Measurements from ENCODE around the gene SCRG1. TPM values are rescaled to one million over a fixed set of nuclear protein-coding genes. Genes with fewer than 3 reads are reported as not detected.

Gene SCRG1
- total RNA-seq, 1 donor from 2014 or later: 4.3 TPM

- no peaks in the 10 kb centered on the region for H3K36me3 ChIP-seq (ENCODE audit: insufficient read depth, low read length)
- DNase-seq (ENCODE audit: low read depth) (no peak), FAIRE-seq (no peak)
- H4K20me1 ChIP-seq (ENCODE audit: insufficient read depth, low read length): no peaks in the 10 kb centered on the region
- H3K4me1 ChIP-seq (ENCODE audit: insufficient read depth, low read length): no peaks in the 10 kb centered on the region
- H3K9me3 ChIP-seq (ENCODE audit: insufficient read depth, low read depth, low read length): no peaks in the 10 kb centered on the region
- H3K27ac ChIP-seq (ENCODE audit: low read depth, low read length): no peak overlapping the region
- H3K4me3 ChIP-seq (ENCODE audit: insufficient read depth, low read depth, low read length): no peak overlapping the region
- no peaks in the 10 kb centered on the region for H3K27me3 ChIP-seq (ENCODE audit: insufficient read depth, low read length)
- Mint-ChIP-seq H3K4me3 (ENCODE audit: unreplicated experiment) (no peak overlapping the region), H3K27ac (ENCODE audit: unreplicated experiment) (no peak overlapping the region), H3K4me1 (ENCODE audit: low read depth, unreplicated experiment) (no peaks in the 10 kb centered on the region), H3K27me3 (ENCODE audit: low read depth, unreplicated experiment) (no peaks in the 10 kb centered on the region), H3K9me3 (ENCODE audit: unreplicated experiment) (peaks cover 2% of the 10 kb centered on the region), H3K36me3 (ENCODE audit: low read depth, unreplicated experiment) (no peaks in the 10 kb centered on the region)
- H2AFZ ChIP-seq (ENCODE audit: low read depth, low read length): no peak overlapping the region
- H3K4me2 ChIP-seq (ENCODE audit: low read length): no peak overlapping the region
- no peak overlapping the region for H3K9ac ChIP-seq (ENCODE audit: low read length)
- no peak for TF ChIP-seq EZH2 (IDR thresholded peaks at IDR 0.05; ENCODE audit: insufficient read depth, low read length)
- no peak for TF ChIP-seq CTCF (IDR thresholded peaks at IDR 0.05; ENCODE audit: insufficient read depth, low read depth, low read length)
- H3K79me2 ChIP-seq (ENCODE audit: insufficient read depth, low read length): no peaks in the 10 kb centered on the region
Observed at GRCh38 chr4:173443121-173443520, 44.2 kb upstream of the SCRG1 start.

- FAIRE-seq: no peak
- H3K9ac ChIP-seq (ENCODE audit: low read length): no peak overlapping the region
- no peak overlapping the region for H3K4me2 ChIP-seq (ENCODE audit: low read length)
- Mint-ChIP-seq H3K27me3 (ENCODE audit: low read depth, unreplicated experiment) (no peaks in the 10 kb centered on the region), H3K36me3 (ENCODE audit: low read depth, unreplicated experiment) (no peaks in the 10 kb centered on the region), H3K4me3 (ENCODE audit: unreplicated experiment) (no peak overlapping the region), H3K27ac (ENCODE audit: unreplicated experiment) (no peak overlapping the region), H3K9me3 (ENCODE audit: unreplicated experiment) (peaks cover 2% of the 10 kb centered on the region), H3K4me1 (ENCODE audit: low read depth, unreplicated experiment) (no peaks in the 10 kb centered on the region)
- no peaks in the 10 kb centered on the region for H3K79me2 ChIP-seq (ENCODE audit: insufficient read depth, low read length)
- H3K27me3 ChIP-seq (ENCODE audit: insufficient read depth, low read length): no peaks in the 10 kb centered on the region
- H4K20me1 ChIP-seq (ENCODE audit: insufficient read depth, low read length): no peaks in the 10 kb centered on the region
- no peak overlapping the region for H2AFZ ChIP-seq (ENCODE audit: low read depth, low read length)
- H3K4me3 ChIP-seq (ENCODE audit: insufficient read depth, low read depth, low read length): no peak overlapping the region
- H3K36me3 ChIP-seq (ENCODE audit: insufficient read depth, low read length): no peaks in the 10 kb centered on the region
- no peaks in the 10 kb centered on the region for H3K9me3 ChIP-seq (ENCODE audit: insufficient read depth, low read depth, low read length)
- no peak overlapping the region for H3K27ac ChIP-seq (ENCODE audit: low read depth, low read length)
- TF ChIP-seq EZH2 (IDR thresholded peaks at IDR 0.05; ENCODE audit: insufficient read depth, low read length) (no peak), CTCF (IDR thresholded peaks at IDR 0.05; ENCODE audit: insufficient read depth, low read depth, low read length) (no peak)
- H3K4me1 ChIP-seq (ENCODE audit: insufficient read depth, low read length): no peaks in the 10 kb centered on the region
- peak; percentile 39 for DNase-seq (ENCODE audit: low read depth)
Observed at GRCh38 chr4:173442223-173442932, 43.5 kb upstream of the SCRG1 start.

- Histone ChIP-seq H3K27ac (ENCODE audit: low read depth, low read length) (no peak overlapping the region), H3K9ac (ENCODE audit: low read length) (no peak overlapping the region), H3K36me3 (ENCODE audit: insufficient read depth, low read length) (no peaks in the 10 kb centered on the region), H3K79me2 (ENCODE audit: insufficient read depth, low read length) (no peaks in the 10 kb centered on the region), H3K4me3 (ENCODE audit: insufficient read depth, low read depth, low read length) (no peak overlapping the region), H3K9me3 (ENCODE audit: insufficient read depth, low read depth, low read length) (no peaks in the 10 kb centered on the region), H4K20me1 (ENCODE audit: insufficient read depth, low read length) (no peaks in the 10 kb centered on the region), H2AFZ (ENCODE audit: low read depth, low read length) (no peak overlapping the region), H3K4me1 (ENCODE audit: insufficient read depth, low read length) (peaks cover 13% of the 10 kb centered on the region), H3K27me3 (ENCODE audit: insufficient read depth, low read length) (no peaks in the 10 kb centered on the region), H3K4me2 (ENCODE audit: low read length) (no peak overlapping the region)
- Mint-ChIP-seq H3K4me3 (ENCODE audit: unreplicated experiment) (no peak overlapping the region), H3K27me3 (ENCODE audit: low read depth, unreplicated experiment) (no peaks in the 10 kb centered on the region), H3K9me3 (ENCODE audit: unreplicated experiment) (peaks cover 2% of the 10 kb centered on the region), H3K27ac (ENCODE audit: unreplicated experiment) (no peak overlapping the region), H3K4me1 (ENCODE audit: low read depth, unreplicated experiment) (peaks cover 10% of the 10 kb centered on the region), H3K36me3 (ENCODE audit: low read depth, unreplicated experiment) (no peaks in the 10 kb centered on the region)
- FAIRE-seq: no peak
- no peak for TF ChIP-seq EZH2 (IDR thresholded peaks at IDR 0.05; ENCODE audit: insufficient read depth, low read length)
- no peak for DNase-seq (ENCODE audit: low read depth)
Observed at GRCh38 chr4:173440888-173441287, 42.0 kb upstream of the SCRG1 start.

Measured in astrocyte (in vitro differentiated cells and primary cell).